HCT116 (cell line): ENCODE data around the gene RBKS. TPM values are rescaled to one million over a fixed set of nuclear protein-coding genes. Genes with fewer than 3 reads are reported as not detected.

Source experiments
- ATAC-seq: fragments of 200-7000 bp; cut with Tn5 transposase; 2 replicates; pipeline ENCODE4 v1.9.1; 2020; ENCODE audit warnings: mild to moderate bottlenecking, moderate library complexity
- BruUV-seq: library from RNA; stranded (reverse); fragments of 400-500 nt; replicated peaks from 2 replicates; lab custom pipeline; 2021; lab: Mats Ljungman, UMichigan
- CTCF ChIA-PET: fragments of 300-600 bp; sonication (Branson Sonifier 250); formaldehyde crosslinking; loops from one replicate; lab custom pipeline; 2021; ENCODE audit warnings: antibody characterized with exemption; lab: Charles Lee
- POLR2A ChIA-PET: fragments of 300-600, 350-600 bp; sonication (Branson Sonifier 250); formaldehyde crosslinking; loops from one replicate; lab custom pipeline; 2021; ENCODE audit warnings: antibody characterized with exemption; lab: Charles Lee
- RAD21 ChIA-PET, 2 experiments: fragments of 300-600 bp; sonication (Branson Sonifier 250); formaldehyde crosslinking; loops; one replicate each; lab custom pipeline; 2023; ENCODE audit warnings: low total read pairs in 2 of 2; ENCODE audit not compliant: uncharacterized antibody in 2 of 2, unreplicated experiment in 2 of 2, low non-redundant PET in 1 of 2; lab: Charles Lee
- DNase-seq: peaks from one replicate; pipeline ENCODE4 v3.0.0-alpha.2; 2010; ENCODE audit warnings: low read depth, low spot score
- H2AFZ ChIP-seq: fragments of 200-600 bp; shearing (Covaris generic), sonication (generic); 2 replicates; pipeline ENCODE4 v1.6.1; 2017; ENCODE audit warnings: low read depth, mixed run types, mixed read lengths, antibody characterized with exemption, low read length; ENCODE audit not compliant: poor library complexity, severe bottlenecking
- H3K27ac ChIP-seq: 2 replicates; pipeline ENCODE4 v1.5.1; 2012; ENCODE audit warnings: low read depth, low read length
- H3K27me3 ChIP-seq: fragments of 200-600 bp; sonication (generic); 2 replicates; pipeline ENCODE4 v1.6.1; 2016; ENCODE audit warnings: mixed run types, low read length, mixed read lengths; ENCODE audit not compliant: insufficient read depth
- H3K36me3 ChIP-seq, 2 experiments: fragments of 200-500 bp in 1 of 2; fragments of 200-600 bp in 1 of 2; sonication (Bioruptor generic) in 1 of 2; sonication (generic) in 1 of 2; 2 replicates each; pipeline versions ENCODE4 v1.5.1 to v1.6.1; 2014 to 2016; ENCODE audit warnings: low read length in 2 of 2, inconsistent platforms in 1 of 2, mixed read lengths in 1 of 2, mixed run types in 1 of 2; ENCODE audit not compliant: insufficient read depth in 2 of 2, control insufficient read depth in 1 of 2
- H3K4me1 ChIP-seq, 2 experiments: fragments of 200-600 bp in 1 of 2; sonication (generic) in 1 of 2; 2 replicates each; pipeline versions ENCODE4 v1.5.1 to v1.6.1; 2012 to 2017; ENCODE audit warnings: low read length in 2 of 2, inconsistent platforms in 1 of 2, mild to moderate bottlenecking in 1 of 2, mixed read lengths in 1 of 2, mixed run types in 1 of 2, moderate library complexity in 1 of 2; ENCODE audit not compliant: insufficient read depth in 2 of 2, control insufficient read depth in 1 of 2
- H3K4me2 ChIP-seq: fragments of 200-600 bp; sonication (generic); 2 replicates; pipeline ENCODE4 v1.6.1; 2017; ENCODE audit warnings: mixed run types, low read length, mixed read lengths
- H3K4me3 ChIP-seq, 2 experiments: fragments of 200-600 bp in 1 of 2; sonication (generic) in 1 of 2; replicated peaks in 1 of 2; 2 replicates each; pipeline ENCODE4 v1.5.1; 2011 to 2016; ENCODE audit warnings: low read length in 2 of 2, control low read depth in 1 of 2, low read depth in 1 of 2, mild to moderate bottlenecking in 1 of 2, mixed read lengths in 1 of 2, mixed run types in 1 of 2
- H3K79me2 ChIP-seq: fragments of 200-600 bp; sonication (generic); 2 replicates; pipeline ENCODE4 v1.6.1; 2017; ENCODE audit warnings: mild to moderate bottlenecking, mixed run types, low read length, moderate library complexity, mixed read lengths; ENCODE audit not compliant: insufficient read depth
- H3K9ac ChIP-seq: fragments of 200-600 bp; sonication (generic); 2 replicates; pipeline ENCODE4 v1.6.1; 2016; ENCODE audit warnings: low read length, mixed read lengths
- H3K9me2 ChIP-seq: fragments of 200-600 bp; sonication (generic), shearing (Covaris generic); 2 replicates; pipeline ENCODE4 v1.6.1; 2017; ENCODE audit warnings: mixed run types, mild to moderate bottlenecking, moderate library complexity; ENCODE audit not compliant: insufficient read depth
- H3K9me3 ChIP-seq, 2 experiments: fragments of 200-500 bp in 1 of 2; fragments of 200-600 bp in 1 of 2; sonication (Bioruptor generic) in 1 of 2; sonication (generic) in 1 of 2; 2 replicates each; pipeline ENCODE4 v1.6.1; 2014 to 2017; ENCODE audit warnings: low read length in 2 of 2, mixed read lengths in 2 of 2, inconsistent platforms in 1 of 2, low read depth in 1 of 2, mild to moderate bottlenecking in 1 of 2, mixed run types in 1 of 2, moderate library complexity in 1 of 2; ENCODE audit not compliant: control insufficient read depth in 1 of 2, insufficient read depth in 1 of 2
- H4K20me1 ChIP-seq: fragments of 200-600 bp; sonication (generic), shearing (Covaris generic); 2 replicates; pipeline ENCODE4 v1.6.1; 2017; ENCODE audit warnings: mixed run types, mild to moderate bottlenecking, moderate library complexity; ENCODE audit not compliant: insufficient read depth
- ATF3 ChIP-seq: IDR thresholded peaks from 2 replicates; pipeline ENCODE4 v1.6.1; 2012
- CBX3 ChIP-seq: IDR thresholded peaks from 2 replicates; pipeline ENCODE4 v1.6.1; 2012; ENCODE audit warnings: low read depth
- CEBPB ChIP-seq: IDR thresholded peaks from 2 replicates; pipeline ENCODE4 v1.6.1; 2012; ENCODE audit warnings: low read depth
- CTCF ChIP-seq, 3 experiments: fragments of 200-600 bp in 1 of 3; sonication (generic) in 1 of 3; IDR thresholded peaks in 2 of 3; conservative IDR thresholded peaks in 1 of 3; 2 replicates each; pipeline ENCODE4 v1.5.1; 2012 to 2017; ENCODE audit warnings: low read depth in 2 of 3, low read length in 2 of 3, antibody characterized with exemption in 1 of 3, borderline replicate concordance in 1 of 3, control low read depth in 1 of 3, mild to moderate bottlenecking in 1 of 3, mixed read lengths in 1 of 3, mixed run types in 1 of 3, moderate library complexity in 1 of 3; ENCODE audit not compliant: insufficient read depth in 1 of 3
- EGR1 ChIP-seq: IDR thresholded peaks from 2 replicates; pipeline ENCODE4 v1.6.1; 2012; ENCODE audit warnings: low read depth
- EZH2 ChIP-seq: fragments of 200-600 bp; sonication (generic); IDR thresholded peaks from 2 replicates; pipeline ENCODE4 v1.6.1; 2017; ENCODE audit warnings: antibody characterized with exemption, mixed run types
- EZH2phosphoT487 ChIP-seq: fragments of 200-600 bp; IDR thresholded peaks from 2 replicates; pipeline ENCODE4 v1.6.1; 2018; ENCODE audit warnings: antibody characterized with exemption, borderline replicate concordance
- FOSL1 ChIP-seq: IDR thresholded peaks from 2 replicates; pipeline ENCODE4 v1.6.1; 2012; ENCODE audit warnings: low read depth
- JUND ChIP-seq: IDR thresholded peaks from 2 replicates; pipeline ENCODE4 v1.6.1; 2012
- MAX ChIP-seq: IDR thresholded peaks from 2 replicates; pipeline ENCODE4 v1.6.1; 2012
- POLR2A ChIP-seq: IDR thresholded peaks from 2 replicates; pipeline ENCODE4 v1.7.0; 2011; ENCODE audit warnings: borderline replicate concordance; ENCODE audit not compliant: insufficient read depth, insufficient read length; ENCODE audit errors: extremely low read depth
- POLR2AphosphoS5 ChIP-seq: IDR thresholded peaks from 2 replicates; pipeline ENCODE4 v1.6.1; 2011; ENCODE audit warnings: mild to moderate bottlenecking, low read depth, low read length, moderate library complexity
- RAD21 ChIP-seq: IDR thresholded peaks from 2 replicates; pipeline ENCODE4 v1.6.1; 2012; ENCODE audit warnings: low read depth, mild to moderate bottlenecking
- REST ChIP-seq: IDR thresholded peaks from 2 replicates; pipeline ENCODE4 v1.6.1; 2012; ENCODE audit warnings: low read depth
- SRF ChIP-seq: IDR thresholded peaks from 2 replicates; pipeline ENCODE4 v1.6.1; 2012; ENCODE audit warnings: low read depth
- TCF7L2 ChIP-seq: IDR thresholded peaks from 2 replicates; pipeline ENCODE4 v1.7.0; 2011; ENCODE audit warnings: borderline replicate concordance, inconsistent platforms; ENCODE audit not compliant: insufficient read depth, insufficient read length; ENCODE audit errors: extremely low read depth
- YY1 ChIP-seq: IDR thresholded peaks from 2 replicates; pipeline ENCODE4 v1.6.1; 2011; ENCODE audit warnings: low read length, low read depth, moderate library complexity, mild to moderate bottlenecking; ENCODE audit not compliant: insufficient replicate concordance; ENCODE audit errors: extremely low read depth
- ZBTB33 ChIP-seq: IDR thresholded peaks from 2 replicates; pipeline ENCODE4 v1.6.1; 2011; ENCODE audit warnings: mild to moderate bottlenecking, low read length, moderate library complexity; ENCODE audit not compliant: insufficient replicate concordance; ENCODE audit errors: extremely low read depth
- ZNF274 ChIP-seq: fragments of 200-500 bp; sonication (Bioruptor generic); IDR thresholded peaks from 2 replicates; pipeline ENCODE4 v1.6.1; 2014; ENCODE audit warnings: mild to moderate bottlenecking, low read depth, low read length, inconsistent platforms
- intact Hi-C: fragments of 100-400 bp; cut with micrococcal nuclease; formaldehyde crosslinking; loops from 2 replicates; pipeline ENCODE4 v1.10.0; 2022
- total RNA-seq: library from RNA; stranded (reverse); gene quantifications from one replicate; pipeline ENCODE4 v1.2.1, GENCODE V29; 2021; ENCODE audit not compliant: unreplicated experiment

The RBKS gene
- total RNA-seq, 1 experiment from 2014 or later, result 2.4 TPM

- no peak for ATAC-seq
- POLR2A ChIA-PET, result no interaction called here
These were observed 31.8 kb upstream of the RBKS start for GRCh38 chr2:27921880-27922547.

More at GRCh38 chr2:27921880-27922547, 31.8 kb upstream of the RBKS start:
- intact Hi-C loops, result no loop called here
- H2AFZ ChIP-seq, result no peak overlapping the region
- H3K4me1 ChIP-seq, result no peaks in the 10 kb centered on the region
- TF ChIP-seq CTCF (IDR thresholded peaks at IDR 0.05 in 2 of 3, conservative IDR thresholded peaks at IDR 0.05 in 1 of 3; ENCODE audit: borderline replicate concordance in 1 of 3, insufficient read depth in 1 of 3, low read depth in 2 of 3, low read length in 2 of 3), result no peak
- no peak for TF ChIP-seq POLR2A
- no peak for TF ChIP-seq REST
- TF ChIP-seq RAD21, result no peak
- TF ChIP-seq EZH2phosphoT487, result no peak
- TF ChIP-seq ZBTB33, result no peak
- no peak for TF ChIP-seq CBX3
- TF ChIP-seq EGR1, result no peak
- no peak for TF ChIP-seq ZNF274
- TF ChIP-seq CEBPB, result no peak
- no peak for TF ChIP-seq SRF
- no peak for TF ChIP-seq YY1
- TF ChIP-seq EZH2, result no peak
- no peak for TF ChIP-seq MAX
- TF ChIP-seq TCF7L2, result no peak
- TF ChIP-seq JUND, result no peak
- TF ChIP-seq POLR2AphosphoS5, result no peak
- no peak for TF ChIP-seq FOSL1
- TF ChIP-seq ATF3, result no peak
- H3K79me2 ChIP-seq, result no peaks in the 10 kb centered on the region; the same call in 1 of the 2 replicates
- no peak overlapping the region for H3K9ac ChIP-seq
- no peak overlapping the region for H3K4me3 ChIP-seq
- H3K27me3 ChIP-seq, result no peaks in the 10 kb centered on the region
- no peak for DNase-seq
- BruUV-seq, result no TSS peak
- ChIA-PET RAD21 (no interaction called here), CTCF (no interaction called here)
- no peak overlapping the region for H3K4me2 ChIP-seq
- no peaks in the 10 kb centered on the region for H3K36me3 ChIP-seq
- no peaks in the 10 kb centered on the region for H3K9me3 ChIP-seq
- H3K9me2 ChIP-seq, result no peaks in the 10 kb centered on the region
- H3K27ac ChIP-seq, result no peak overlapping the region
- H4K20me1 ChIP-seq, result no peaks in the 10 kb centered on the region
